HG03520 (cell line): ENCODE data around the gene TUBGCP6.

Experiments
- ATAC-seq: cut with Tn5 transposase; IDR thresholded peaks from one replicate; pipeline ENCODE4 v1.9.1; 2021; ENCODE audit warnings: mild to moderate bottlenecking, moderate library complexity; ENCODE audit not compliant: unreplicated experiment

Gene TUBGCP6

GRCh38 chr22:50252082-50253045 is 7.5 kb upstream of the TUBGCP6 start:
- ATAC-seq = no peak

GRCh38 chr22:50251477-50252081 is 6.8 kb upstream of the TUBGCP6 start:
- no peak for ATAC-seq

- peak; percentile 37 for ATAC-seq
Observed at GRCh38 chr22:50250555-50251476, 6.0 kb upstream of the TUBGCP6 start, which contains the start of gene HDAC10. TSS of gene HDAC10 (minus strand) at chr22:50251265. CDS start at chr22:50251032, 233 bp downstream.

GRCh38 chr22:50250249-50250554 is 5.4 kb upstream of the TUBGCP6 start:
- ATAC-seq = no peak

GRCh38 chr22:50249341-50250248 is 4.8 kb upstream of the TUBGCP6 start:
- no peak for ATAC-seq

- ATAC-seq = no peak
Observed at GRCh38 chr22:50248196-50249081, 3.6 kb upstream of the TUBGCP6 start.

- ATAC-seq = no peak
Observed at GRCh38 chr22:50247748-50248147, 2.9 kb upstream of the TUBGCP6 start.

GRCh38 chr22:50246242-50247175 is 1.7 kb upstream of the TUBGCP6 start:
- no peak for ATAC-seq

GRCh38 chr22:50245214-50246072 is 620 bp upstream of the TUBGCP6 start:
- ATAC-seq = no peak

- ATAC-seq = no peak
Observed at GRCh38 chr22:50243685-50244419, 971 bp downstream of the TUBGCP6 start.

- no peak for ATAC-seq
Observed at GRCh38 chr22:50242406-50242949, 2.3 kb downstream of the TUBGCP6 start.

- ATAC-seq = no peak
Observed at GRCh38 chr22:50238755-50239154, 6.1 kb downstream of the TUBGCP6 start.

- ATAC-seq = no peak
Observed at GRCh38 chr22:50236731-50237409, 8.0 kb downstream of the TUBGCP6 start.

- no peak for ATAC-seq
Observed at GRCh38 chr22:50233223-50233622, 11.6 kb downstream of the TUBGCP6 start.

- no peak for ATAC-seq
Observed at GRCh38 chr22:50232481-50233151, 12.2 kb downstream of the TUBGCP6 start.
